ENCODE results near the gene IRGQ. TPM values are rescaled to one million over a fixed set of nuclear protein-coding genes. Genes with fewer than 3 reads are reported as not detected.

Gene IRGQ
- total RNA-seq, 1 experiment from 2014 or later = 12.4 TPM

- no peak for DNase-seq (ENCODE audit: low read depth)
These were observed 49.4 kb downstream of the IRGQ start for GRCh38 chr19:43546581-43546980.

- no peak for DNase-seq (ENCODE audit: low read depth)
These were observed 50.0 kb downstream of the IRGQ start for GRCh38 chr19:43545981-43546380.

- DNase-seq (ENCODE audit: low read depth) = no peak
These were observed 50.7 kb downstream of the IRGQ start for GRCh38 chr19:43545276-43545675.

- no peak for DNase-seq (ENCODE audit: low read depth)
These were observed 51.9 kb downstream of the IRGQ start for GRCh38 chr19:43544077-43544476.

GRCh38 chr19:43541920-43542650 lies 53.8 kb downstream of the IRGQ start:
- DNase-seq (ENCODE audit: low read depth) = no peak

GRCh38 chr19:43540381-43540780 lies 55.6 kb downstream of the IRGQ start:
- DNase-seq (ENCODE audit: low read depth) = no peak

- DNase-seq (ENCODE audit: low read depth) = no peak
These were observed 57.0 kb downstream of the IRGQ start for GRCh38 chr19:43538922-43539321.

GRCh38 chr19:43534816-43535761 lies 60.8 kb downstream of the IRGQ start:
- no peak for DNase-seq (ENCODE audit: low read depth)

Other genes with a start within 250 kb of the IRGQ start
- gene CD177, start 242.4 kb downstream of the IRGQ start, total RNA-seq (2014; rRNA removed; shearing (Covaris generic)) = not detected in 2 replicates
- not detected in 2 replicates for gene TEX101, start 181.2 kb downstream of the IRGQ start, total RNA-seq (2014; rRNA removed; shearing (Covaris generic))
- not detected in 2 replicates for gene LYPD3, start 130.5 kb downstream of the IRGQ start, total RNA-seq (2014; rRNA removed; shearing (Covaris generic))
- 5.3 and 7.0 TPM in 2 replicates for gene PHLDB3, start 91.4 kb downstream of the IRGQ start, total RNA-seq (2014; rRNA removed; shearing (Covaris generic))
- gene ETHE1, start 68.9 kb downstream of the IRGQ start, total RNA-seq (2014; rRNA removed; shearing (Covaris generic)) = 30.5 and 31.1 TPM in 2 replicates
- not detected in 2 replicates for gene ZNF575, start 62.9 kb downstream of the IRGQ start, total RNA-seq (2014; rRNA removed; shearing (Covaris generic))
- gene XRCC1, start 20.6 kb downstream of the IRGQ start, total RNA-seq (2014; rRNA removed; shearing (Covaris generic)) = 24.3 and 32.5 TPM in 2 replicates
- gene PINLYP, start 20.3 kb downstream of the IRGQ start, total RNA-seq (2014; rRNA removed; shearing (Covaris generic)) = 0.58 TPM in 1 of 2 replicates, not detected in the other
- gene ZNF576, start 461 bp upstream of the IRGQ start, total RNA-seq (2014; rRNA removed; shearing (Covaris generic)) = 19.4 and 19.9 TPM in 2 replicates
- 0.03 TPM in 1 of 2 replicates, not detected in the other for gene SRRM5, start 16.0 kb upstream of the IRGQ start, total RNA-seq (2014; rRNA removed; shearing (Covaris generic))
- gene ZNF428, start 23.5 kb upstream of the IRGQ start, total RNA-seq (2014; rRNA removed; shearing (Covaris generic)) = 23.6 and 24.8 TPM in 2 replicates
- gene CADM4, start 43.7 kb upstream of the IRGQ start, total RNA-seq (2014; rRNA removed; shearing (Covaris generic)) = 1.3 and 1.5 TPM in 2 replicates
- 217 and 240 TPM in 2 replicates for gene PLAUR, start 74.0 kb upstream of the IRGQ start, total RNA-seq (2014; rRNA removed; shearing (Covaris generic))
- gene IRGC, start 119.9 kb upstream of the IRGQ start, total RNA-seq (2014; rRNA removed; shearing (Covaris generic)) = not detected in 2 replicates
- 29.0 and 37.5 TPM in 2 replicates for gene SMG9, start 158.8 kb upstream of the IRGQ start, total RNA-seq (2014; rRNA removed; shearing (Covaris generic))
- gene KCNN4, start 184.8 kb upstream of the IRGQ start, total RNA-seq (2014; rRNA removed; shearing (Covaris generic)) = 108 and 120 TPM in 2 replicates
- gene LYPD5, start 206.3 kb upstream of the IRGQ start, total RNA-seq (2014; rRNA removed; shearing (Covaris generic)) = 0.07 and 0.37 TPM in 2 replicates
- 4.3 and 6.0 TPM in 2 replicates for gene ZNF283, start 231.2 kb upstream of the IRGQ start, total RNA-seq (2014; rRNA removed; shearing (Covaris generic))

All from HT1080 (cell line).